Activated CD4-positive, alpha-beta T cell treated with anti-CD3 and anti-CD28 coated beads for 36 hours (primary cell): ENCODE measurements around the gene FIS1. TPM values are rescaled to one million over a fixed set of nuclear protein-coding genes. Genes with fewer than 3 reads are reported as not detected.

Experiments
- total RNA-seq, 2 experiments: library from RNA; stranded (reverse); gene quantifications; one replicate each; pipeline ENCODE4 v1.2.3, GENCODE V29; 2021

The FIS1 gene
- total RNA-seq, 2 experiments from 2014 or later, result 70.5 to 92.6 TPM

Other genes starting within 250 kb of the FIS1 start
- gene MUC17, start 225.0 kb downstream of the FIS1 start, total RNA-seq, result not detected
- 10 to 100 TPM; 35.3 to 40.8 TPM for gene TRIM56, start 159.6 kb downstream of the FIS1 start, total RNA-seq
- gene SERPINE1, start 118.0 kb downstream of the FIS1 start, total RNA-seq, result under 1 TPM; 0.05 to 0.07 TPM
- gene AP1S1, start 90.6 kb downstream of the FIS1 start, total RNA-seq, result 10 to 100 TPM; 33.7 to 43.0 TPM
- gene VGF, start 79.5 kb downstream of the FIS1 start, total RNA-seq, result under 1 TPM; 0.09 to 0.11 TPM
- not detected for gene NAT16, start 64.8 kb downstream of the FIS1 start, total RNA-seq
- gene MOGAT3, start 44.0 kb downstream of the FIS1 start, total RNA-seq, result not detected
- 10 to 100 TPM; 30.7 to 35.9 TPM for gene PLOD3, start 27.5 kb downstream of the FIS1 start, total RNA-seq
- 10 to 100 TPM; 44.2 TPM for gene ZNHIT1, start 26.9 kb downstream of the FIS1 start, total RNA-seq
- gene CLDN15, start 7.3 kb downstream of the FIS1 start, total RNA-seq, result 10 to 100 TPM; 16.4 to 17.2 TPM
- 1 to 10 TPM; 6.0 to 6.7 TPM for gene IFT22, start 76.7 kb upstream of the FIS1 start, total RNA-seq
- not detected for gene COL26A1, start 117.8 kb upstream of the FIS1 start, total RNA-seq